NCI-H524 (cell line): Measurements from ENCODE around the gene GPC3.
"Not testable (repeated sequence)": the region's sequence is repeated elsewhere in the genome, so short reads cannot be mapped to it uniquely, and the experiment has no call there.

Experiments
- DNase-seq, 2 experiments: peaks; one replicate each; lab custom pipeline; 2025; lab: John Stamatoyannopoulos, UW

The GPC3 gene

DNA sequence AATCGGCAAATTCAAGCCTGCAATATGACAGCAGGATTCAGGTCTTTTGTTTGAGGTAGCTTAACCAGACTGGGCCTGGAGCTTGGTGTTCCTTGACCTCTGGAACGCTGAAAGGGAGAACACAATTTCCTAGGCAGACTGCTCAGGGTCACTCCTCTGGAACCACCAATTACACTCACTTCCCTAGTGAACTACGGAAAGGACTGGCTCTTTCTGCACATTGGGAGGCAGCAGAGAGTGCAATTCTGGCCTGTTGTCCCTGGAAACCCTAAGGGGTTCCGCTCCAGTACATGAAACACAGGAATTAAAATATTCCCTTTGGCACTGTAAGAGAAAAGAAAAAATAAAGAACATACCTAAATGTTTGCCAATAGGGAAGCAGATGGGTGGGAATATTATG, 58.6 kb downstream of the GPC3 start:
- DNase-seq = peak in 1 of 2 experiments; percentile 23

DNA sequence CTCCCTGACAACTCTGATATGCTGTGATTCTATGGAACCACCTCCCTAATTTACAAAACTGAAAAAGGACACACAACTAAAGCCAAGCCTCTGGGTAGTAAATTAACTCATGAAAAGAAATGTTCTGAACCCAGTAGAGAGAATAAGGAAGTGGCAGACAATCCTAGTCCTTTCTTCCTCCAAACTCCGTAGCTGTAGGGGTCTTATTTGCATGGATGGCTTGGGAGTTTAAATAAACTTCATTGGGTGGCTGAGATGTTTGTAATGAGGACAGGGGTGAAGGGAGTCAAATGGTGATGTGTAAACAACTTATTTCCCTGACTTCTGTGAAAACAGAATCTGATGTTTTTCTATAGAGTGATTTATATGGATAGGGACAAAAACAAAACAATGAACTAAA, 59.3 kb downstream of the GPC3 start:
- DNase-seq = no peak

DNA sequence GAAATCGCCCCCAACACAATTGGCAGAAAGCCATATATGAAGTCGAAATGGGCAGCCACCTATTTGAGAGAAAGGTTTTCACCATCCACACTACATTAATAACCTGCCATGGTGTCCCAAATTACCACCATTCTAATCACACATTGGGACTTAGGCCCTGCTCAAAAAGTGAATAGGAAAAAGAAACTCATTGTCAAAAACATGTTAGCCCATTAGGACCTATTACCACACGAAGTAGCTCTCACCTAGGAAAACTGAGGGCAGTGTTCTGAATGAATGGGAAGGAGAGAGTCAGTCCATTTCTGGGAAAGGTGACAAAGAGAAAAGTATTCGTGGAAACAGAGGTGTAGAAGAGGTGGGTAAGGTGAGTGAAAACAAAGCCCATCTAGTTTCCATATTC, 60.8 kb downstream of the GPC3 start:
- DNase-seq = no peak

- no peak for DNase-seq
These were observed 61.8 kb downstream of the GPC3 start for GRCh38 chrX:133923548-133923947.

GRCh38 chrX:133923113-133923512, 62.3 kb downstream of the GPC3 start:
- no peak for DNase-seq

DNA sequence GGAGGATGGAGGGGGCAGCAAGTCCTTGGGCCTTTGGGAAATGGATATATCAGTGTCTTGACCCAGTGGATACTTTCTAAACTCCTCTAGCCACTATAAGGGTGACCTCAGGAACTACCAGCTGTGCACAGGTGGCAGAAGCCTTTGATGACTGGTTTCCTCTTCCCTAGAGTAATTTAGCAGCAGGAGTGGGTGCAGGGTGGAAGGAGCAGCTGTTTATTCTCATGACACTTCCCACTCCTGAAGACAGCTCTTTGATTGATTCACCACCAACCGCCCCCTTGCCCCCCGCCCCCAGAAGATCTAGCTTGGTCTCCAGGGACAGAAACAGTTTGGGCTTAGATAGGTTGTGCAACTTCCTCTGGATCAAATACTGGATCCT, 63.0 kb downstream of the GPC3 start:
- DNase-seq = peak; percentile 78 to 90

DNA sequence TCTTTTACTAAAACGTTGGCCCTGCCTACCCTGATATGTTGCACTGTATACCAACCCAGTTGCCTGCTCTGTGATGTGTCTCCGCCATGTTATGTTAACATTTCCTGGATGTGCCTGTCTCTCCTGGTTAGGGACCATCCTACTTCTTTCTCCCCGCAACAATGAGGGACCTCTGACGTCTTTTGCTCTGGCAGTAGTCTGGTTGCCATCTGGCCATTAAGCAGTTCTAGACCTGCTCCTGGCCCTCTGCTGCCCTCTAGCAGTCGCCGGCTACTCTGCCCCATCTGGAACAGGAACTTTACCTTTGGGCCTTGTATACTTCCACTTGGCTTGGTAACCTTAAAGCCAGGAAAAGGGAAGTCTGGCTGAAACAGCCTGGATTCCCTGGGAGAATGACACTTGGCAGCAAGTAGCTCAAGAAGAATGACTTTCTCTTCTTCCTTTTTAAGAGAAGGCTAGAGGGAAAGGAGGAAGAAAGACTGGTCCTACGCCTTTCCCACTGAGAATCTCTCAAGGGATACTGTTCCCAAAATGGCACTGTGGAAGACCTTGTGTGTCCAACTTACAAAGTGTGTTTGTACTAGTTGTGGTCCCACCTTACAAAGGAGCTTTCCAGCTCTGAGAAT, 63.5 kb downstream of the GPC3 start:
- DNase-seq = peak; percentile 91 to 92

DNA sequence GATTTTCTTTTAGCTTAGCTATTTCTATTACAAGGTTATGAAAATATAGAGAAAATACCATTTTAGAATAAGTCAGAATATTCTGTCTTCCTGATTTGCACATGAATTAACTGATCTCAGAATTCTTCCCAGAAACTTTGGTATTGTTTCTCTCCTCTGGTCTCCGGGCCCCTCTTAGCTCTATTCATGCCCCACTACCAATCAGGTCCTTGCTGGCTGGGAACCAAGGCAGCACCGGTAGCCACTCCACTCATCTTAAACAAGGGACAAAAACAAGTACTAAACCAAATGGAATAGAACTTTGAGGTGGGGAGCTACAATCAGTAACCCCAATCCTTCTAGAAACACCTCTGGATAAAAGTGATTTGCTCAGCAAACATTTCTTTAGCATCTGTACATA, 64.3 kb downstream of the GPC3 start:
- no peak for DNase-seq

DNA sequence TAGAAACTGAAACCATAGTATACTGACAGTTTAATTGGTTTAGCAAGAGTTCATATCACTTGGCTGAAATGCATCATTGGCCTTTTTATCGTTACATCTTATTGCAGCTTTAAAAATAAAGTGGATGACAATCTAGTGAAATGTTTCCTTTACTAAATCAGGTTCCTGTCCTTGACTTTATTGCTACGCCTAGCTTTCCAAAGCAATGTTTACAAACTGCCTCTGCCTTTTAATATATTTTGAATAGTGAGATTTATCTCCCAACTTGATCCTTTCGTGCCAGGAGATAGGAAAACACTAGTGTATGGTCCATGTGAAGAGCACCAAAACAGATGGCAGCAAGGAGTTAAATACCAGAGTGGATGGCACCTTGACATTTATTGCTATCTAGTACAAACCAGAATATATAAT, 67.0 kb downstream of the GPC3 start:
- DNase-seq = peak; percentile 69 to 90

DNA sequence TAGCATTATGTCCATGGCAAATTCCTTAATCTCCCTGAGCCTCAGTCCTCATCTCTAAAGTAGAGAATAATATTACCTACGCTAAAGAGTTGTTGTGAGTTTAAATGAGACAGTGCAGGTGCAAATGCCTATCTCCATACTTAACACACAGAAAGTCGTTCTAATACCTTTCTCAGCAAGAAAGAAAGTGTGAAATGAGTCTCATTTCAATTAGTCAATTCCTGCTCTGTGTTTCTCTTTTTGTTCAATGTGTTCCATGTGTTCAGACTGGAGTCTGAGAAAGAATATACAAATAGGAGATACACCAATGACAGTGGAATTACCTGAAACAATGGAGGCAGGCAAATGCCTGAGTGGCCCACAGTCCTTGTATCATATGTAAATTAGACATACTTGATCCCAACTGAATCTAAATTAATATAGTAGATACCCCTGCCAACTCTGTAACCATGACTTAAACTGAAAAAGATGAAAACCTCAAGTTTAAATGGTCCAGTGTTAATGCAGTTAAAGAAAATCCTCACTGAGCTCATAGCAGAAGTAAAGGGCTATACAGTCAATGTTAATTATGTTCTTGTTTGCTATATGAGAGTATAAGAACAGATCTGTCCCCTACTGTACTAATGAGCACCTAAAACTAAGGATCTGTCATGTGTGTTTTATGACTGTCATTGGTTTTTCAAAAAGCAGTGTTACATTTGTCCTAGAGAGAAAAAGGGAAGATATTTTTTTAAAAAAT, 68.2 kb downstream of the GPC3 start:
- no peak for DNase-seq

DNA sequence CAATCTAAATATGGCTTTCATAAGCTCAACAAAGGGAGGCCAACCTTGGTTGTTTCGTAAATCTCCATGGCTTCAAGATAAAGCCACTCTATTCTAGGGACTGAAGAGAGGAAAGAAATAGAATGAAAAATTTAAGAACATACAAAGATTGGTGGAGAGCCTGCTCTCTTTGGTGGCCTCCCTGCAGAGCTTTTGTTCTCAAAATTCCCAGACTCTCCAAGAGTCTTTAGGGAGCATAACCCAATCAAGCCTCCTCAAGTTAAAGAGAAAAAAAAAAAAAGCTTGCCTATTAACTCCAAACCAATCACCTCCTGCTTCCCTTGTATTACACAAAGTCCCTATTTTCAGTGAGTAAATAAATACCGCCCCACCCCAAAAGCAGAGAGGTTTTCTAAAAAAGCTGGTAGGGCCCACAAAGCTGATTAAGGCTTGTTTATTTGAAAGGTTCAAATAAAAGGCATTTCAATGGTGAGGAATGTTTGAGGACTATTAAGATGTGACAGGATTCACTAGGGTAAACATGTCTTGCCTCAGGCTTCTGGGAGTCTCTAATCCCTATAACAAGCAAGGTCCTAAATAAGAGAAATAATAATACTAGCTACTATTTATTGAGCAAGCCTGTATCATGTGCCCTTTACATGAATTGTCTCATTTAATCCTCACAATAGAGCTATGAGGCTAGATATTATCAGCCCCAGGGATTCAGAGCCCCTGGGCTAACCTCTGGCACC, 71.6 kb downstream of the GPC3 start:
- DNase-seq = peak; percentile 41 to 70

GRCh38 chrX:133913009-133913408, 72.4 kb downstream of the GPC3 start:
- DNase-seq = no peak

DNA sequence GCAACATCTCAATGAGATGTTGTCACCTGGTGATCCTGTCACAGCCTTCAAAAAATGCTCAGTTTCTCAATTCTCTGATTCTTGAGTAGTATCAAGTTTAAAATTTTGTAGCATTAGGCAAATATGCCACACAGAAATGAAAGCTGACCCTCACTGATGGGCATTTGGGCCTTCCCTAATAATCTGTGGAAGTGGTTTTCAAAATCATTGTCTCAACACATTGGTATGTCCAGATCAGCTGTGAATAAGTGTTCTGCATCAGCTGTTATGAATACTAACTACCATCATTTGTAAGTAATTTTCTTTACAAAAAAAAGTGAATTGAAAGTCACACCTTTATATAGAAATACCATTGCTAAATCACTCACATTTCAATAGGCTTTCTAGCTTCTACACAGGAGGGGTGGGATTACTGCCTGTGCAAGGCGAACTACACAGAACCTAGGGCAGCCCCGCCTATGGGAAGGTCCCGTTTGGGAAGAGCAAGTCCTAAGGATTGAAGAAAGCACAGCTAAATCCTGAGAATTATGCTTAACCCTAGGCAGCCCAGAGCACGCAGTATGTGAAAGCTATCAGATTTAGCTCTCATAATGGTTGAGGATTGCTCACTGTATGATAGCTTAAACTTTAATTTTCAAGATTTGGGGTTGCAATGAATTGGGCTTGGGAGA, 73.4 kb downstream of the GPC3 start:
- DNase-seq = peak; percentile 39 to 71

DNA sequence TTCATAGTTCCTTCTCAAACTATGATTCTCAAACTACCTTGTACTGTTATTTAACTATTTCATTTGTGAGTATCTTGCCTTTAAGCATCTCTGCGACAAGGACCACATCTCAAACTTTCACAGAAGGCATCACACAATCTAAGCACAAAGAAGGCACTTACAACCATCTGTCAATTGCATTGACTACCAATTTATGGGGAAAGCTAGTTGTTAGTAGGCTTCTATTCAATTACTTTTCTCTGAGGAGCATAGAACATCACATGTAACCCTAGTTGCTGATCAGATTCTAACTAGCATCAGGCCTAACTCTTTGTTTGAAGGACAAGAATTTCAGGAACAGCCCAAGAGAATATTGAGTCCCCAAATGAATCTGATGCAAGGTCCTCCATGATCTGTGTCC, 74.9 kb downstream of the GPC3 start:
- peak; percentile 26 to 67 for DNase-seq

DNA sequence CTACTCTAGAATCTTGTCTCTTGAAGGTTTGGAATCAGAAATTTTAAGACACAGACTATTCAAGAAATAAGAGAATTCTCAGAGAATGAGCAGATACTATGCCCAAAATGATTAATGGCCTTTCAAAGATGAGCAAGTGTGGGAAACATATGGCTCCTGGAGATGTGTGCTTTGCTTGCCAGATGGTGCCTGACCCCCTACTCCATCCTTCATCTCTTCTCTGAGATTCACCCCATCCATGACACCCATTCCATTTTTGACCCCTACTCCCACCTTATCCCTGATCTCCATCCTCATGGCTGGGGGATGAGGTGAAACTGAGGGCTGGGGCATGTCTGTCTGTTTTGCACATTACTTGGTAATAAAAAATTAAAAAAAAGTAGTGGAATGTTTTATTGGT, 75.5 kb downstream of the GPC3 start:
- peak; percentile 49 to 76 for DNase-seq

DNA sequence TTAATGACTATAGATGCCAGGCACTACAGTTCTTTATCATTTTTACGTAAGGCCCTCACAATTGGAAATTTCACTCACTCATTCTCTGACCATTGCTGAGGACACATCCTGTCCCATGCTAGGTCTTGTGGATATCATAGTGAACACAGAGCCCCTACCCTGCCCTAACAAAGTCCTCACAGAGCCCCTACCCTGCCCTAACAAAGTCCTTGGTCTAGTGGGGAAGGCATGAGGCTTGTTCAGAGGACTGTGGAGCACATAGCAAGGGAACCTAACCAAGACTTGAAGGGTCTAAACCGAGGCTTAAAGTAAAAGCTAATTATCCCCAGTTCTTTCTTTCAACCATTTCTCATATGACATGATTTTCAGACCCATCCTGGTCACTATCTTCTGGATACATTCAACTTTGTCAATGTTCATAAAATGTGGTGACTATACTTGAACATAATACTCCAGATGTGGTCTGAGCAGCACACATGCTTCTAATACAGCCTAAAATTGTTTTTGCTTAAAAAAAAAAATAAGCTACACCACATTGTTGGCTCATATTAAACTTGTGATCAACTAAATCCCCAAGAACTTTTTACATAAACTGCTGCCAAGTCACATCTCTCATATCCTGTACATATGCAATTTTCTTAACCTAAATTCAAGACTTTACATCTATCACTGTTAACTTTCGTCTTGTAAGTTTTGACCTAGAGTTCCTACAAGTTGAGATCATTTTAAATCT, 77.0 kb downstream of the GPC3 start:
- DNase-seq = no peak

DNA sequence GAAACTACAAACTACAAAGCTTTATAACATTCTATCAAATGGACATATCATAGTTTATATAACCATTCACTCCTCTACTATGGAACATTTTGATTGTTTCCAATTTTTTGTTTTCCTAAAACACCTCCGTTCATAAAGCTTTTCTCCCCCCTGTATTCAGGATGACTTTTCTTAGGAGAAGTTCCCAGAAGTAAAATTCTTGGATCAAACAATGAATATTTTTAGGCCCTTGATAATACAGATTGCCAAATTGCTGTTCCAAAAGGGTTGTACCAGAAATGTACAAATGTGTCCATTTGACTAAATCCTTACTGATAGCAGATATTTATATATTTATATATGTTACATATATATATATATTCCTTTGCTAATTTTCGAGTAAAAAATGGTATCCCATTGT, 77.8 kb downstream of the GPC3 start:
- DNase-seq = no peak

DNA sequence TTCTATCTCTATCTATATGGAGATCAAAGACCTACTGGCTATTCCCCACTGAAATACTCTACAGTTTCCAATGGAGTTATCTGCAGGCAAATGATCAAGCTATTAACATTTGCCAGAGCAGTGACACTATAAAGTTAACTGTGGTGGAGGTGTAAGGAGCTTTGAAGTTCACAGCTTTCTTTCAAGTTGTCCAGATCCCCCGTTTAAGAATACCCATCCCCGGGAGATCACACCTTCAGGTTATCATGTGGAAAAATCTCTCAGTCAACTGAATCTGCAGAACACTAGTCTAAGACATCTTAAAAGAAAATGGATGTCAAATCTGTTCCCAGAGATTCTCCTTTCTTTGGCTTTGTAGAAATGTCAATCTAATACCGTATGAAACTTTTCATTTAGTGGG, 80.1 kb downstream of the GPC3 start:
- no peak for DNase-seq

GRCh38 chrX:133897593-133898163, 87.7 kb downstream of the GPC3 start:
- DNase-seq = peak; percentile 96 to 99

DNA sequence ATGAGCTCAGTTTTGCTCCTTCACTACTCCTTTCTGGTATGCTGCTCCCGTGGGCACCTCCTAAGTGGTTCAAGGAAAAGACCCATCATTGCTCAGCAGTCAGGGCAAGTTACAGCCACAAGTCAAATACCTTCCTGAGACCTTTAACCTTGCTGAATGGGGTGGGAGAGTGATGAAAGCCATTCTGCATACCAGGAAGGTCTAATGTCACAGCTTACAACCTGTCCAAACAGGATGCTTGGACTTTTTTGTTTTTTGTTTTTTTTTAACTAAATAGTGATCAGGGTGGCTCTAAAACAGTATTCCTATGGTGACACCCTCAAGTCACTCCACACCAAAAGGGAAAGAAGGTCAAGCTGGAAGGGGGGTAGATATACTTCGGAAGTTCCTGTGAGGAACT, 93.1 kb downstream of the GPC3 start:
- DNase-seq = no peak

- no peak for DNase-seq
These were observed 96.4 kb downstream of the GPC3 start for GRCh38 chrX:133888984-133889383.

DNA sequence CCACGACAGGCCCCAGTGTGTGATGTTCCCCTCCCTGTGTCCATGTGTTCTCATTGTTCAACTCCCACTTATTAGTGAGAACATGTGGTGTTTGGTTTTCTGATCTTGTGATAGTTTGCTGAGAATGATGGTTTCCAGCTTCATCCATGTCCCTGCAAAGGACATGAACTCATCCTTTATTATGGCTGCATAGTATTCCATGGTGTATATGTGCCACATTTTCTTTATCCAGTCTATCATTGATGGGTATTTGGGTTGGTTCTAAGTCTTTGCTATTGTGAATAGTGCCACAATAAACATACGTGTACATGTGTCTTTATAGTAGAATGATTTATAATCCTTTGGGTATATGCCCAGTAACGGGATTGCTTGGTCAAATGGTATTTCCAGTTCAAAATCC, 97.3 kb downstream of the GPC3 start:
- not testable (repeated sequence) for DNase-seq
